GM21825 (cell line): ENCODE measurements around the gene CACNA1I.

ENCODE experiments used
- ATAC-seq: cut with Tn5 transposase; IDR thresholded peaks from one replicate; pipeline ENCODE4 v1.9.1; 2021; ENCODE audit warnings: mild to moderate bottlenecking, moderate library complexity; ENCODE audit not compliant: unreplicated experiment

The CACNA1I gene

DNA sequence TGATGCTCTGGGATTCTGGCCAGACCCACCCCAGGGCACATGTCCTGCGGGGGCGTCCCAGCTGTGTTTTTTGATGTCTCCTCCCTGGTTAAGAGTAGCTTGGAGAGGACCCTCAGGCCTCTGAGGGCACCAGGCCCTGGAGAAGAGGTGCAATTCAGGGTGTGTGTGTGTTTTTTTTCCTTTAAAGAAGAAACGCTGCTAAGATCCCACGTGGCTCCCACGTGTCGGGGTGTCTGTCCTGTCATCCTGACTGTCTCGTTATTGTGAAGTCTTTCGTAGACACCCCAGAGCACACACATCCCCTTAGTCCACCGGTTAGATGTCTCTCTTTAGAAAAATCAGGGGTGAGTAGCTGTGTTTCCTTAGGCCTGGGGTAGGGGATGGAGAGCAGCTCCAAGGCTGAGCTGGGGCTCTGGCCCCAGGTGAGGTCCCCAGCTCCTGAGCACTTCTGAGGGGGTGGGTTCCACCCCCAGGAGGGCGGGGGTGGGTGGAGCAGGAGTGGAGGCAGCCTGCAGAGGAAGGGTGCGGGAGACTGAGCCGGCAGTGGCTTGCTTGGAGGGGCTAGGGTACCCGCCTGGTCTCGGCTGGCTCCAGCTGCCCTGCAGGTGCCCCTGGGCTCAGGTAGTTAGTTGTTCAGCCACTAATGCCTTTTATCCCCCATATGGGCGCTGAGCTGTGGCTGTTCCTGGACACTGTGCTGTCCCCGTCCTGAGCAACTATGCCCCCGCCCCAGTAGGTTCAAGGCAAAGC is 116.4 kb downstream of the CACNA1I start:
- no peak for ATAC-seq

GRCh38 chr22:39688186-39688785 is 117.7 kb downstream of the CACNA1I start:
- no peak for ATAC-seq

GRCh38 chr22:39689421-39689820 is 118.9 kb downstream of the CACNA1I start:
- ATAC-seq = no peak

DNA sequence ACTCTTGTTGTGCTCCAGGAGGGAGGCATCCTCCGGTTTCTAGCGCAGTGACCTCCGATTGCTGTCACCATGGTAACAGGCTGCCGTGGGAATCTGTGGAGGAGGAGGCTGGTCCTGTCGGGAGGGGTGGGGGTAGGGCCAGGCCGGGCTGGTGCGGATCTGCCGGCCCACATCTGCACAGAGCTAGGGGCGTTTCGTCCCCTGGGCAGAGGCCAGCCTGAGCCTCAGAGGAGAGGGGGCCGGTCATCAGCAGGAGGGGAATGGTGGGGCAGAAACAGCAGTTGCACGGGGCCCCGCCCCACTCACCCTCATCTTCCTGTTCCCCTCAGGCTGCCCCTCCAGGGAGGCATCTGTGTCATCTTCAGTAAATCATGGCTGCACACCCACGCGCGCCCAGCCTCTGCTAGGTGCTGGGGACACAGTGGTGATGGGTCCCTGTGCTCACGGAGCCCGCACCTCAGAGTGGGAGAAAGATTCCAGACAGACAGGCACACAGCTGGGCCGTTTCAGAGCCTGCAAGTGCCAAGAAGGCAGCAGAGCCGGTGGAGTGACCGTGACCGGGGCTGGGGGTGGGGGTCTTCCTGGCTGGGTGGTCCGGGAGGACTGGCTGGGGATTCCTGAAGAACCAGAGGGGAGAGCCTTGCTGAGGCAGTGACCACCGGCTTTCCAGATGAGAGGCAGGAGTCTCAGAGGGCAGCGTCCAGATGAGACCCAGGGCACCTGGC is 120.5 kb downstream of the CACNA1I start:
- ATAC-seq = no peak

- ATAC-seq = no peak
These were observed 123.5 kb downstream of the CACNA1I start for GRCh38 chr22:39693943-39694500.

- no peak for ATAC-seq
These were observed 127.4 kb downstream of the CACNA1I start for GRCh38 chr22:39697790-39698430.

GRCh38 chr22:39699631-39700360 is 129.2 kb downstream of the CACNA1I start:
- ATAC-seq = no peak

DNA sequence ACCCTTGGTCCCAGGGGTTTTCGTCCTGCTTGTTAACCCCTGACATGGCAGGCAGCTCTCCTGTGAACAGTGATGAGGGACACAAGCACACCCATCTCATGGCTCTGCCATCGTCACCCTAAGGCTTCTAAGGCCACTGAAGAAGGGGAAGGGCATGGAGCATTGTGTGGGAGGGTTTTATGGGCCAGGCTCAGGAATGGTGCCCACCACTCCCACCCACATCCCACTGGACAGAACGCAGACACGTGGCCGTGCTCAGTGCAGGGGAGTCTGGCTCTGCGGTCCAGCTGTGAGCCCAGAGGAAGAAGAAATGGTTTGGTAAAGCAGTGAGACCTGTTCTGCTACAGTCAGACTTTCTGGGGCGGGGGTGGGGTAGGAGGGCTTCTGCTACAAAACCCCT is 130.0 kb downstream of the CACNA1I start:
- no peak for ATAC-seq

GRCh38 chr22:39703091-39703490 is 132.5 kb downstream of the CACNA1I start:
- ATAC-seq = no peak

- no peak for ATAC-seq
These were observed 133.5 kb downstream of the CACNA1I start for GRCh38 chr22:39703928-39704639.

- no peak for ATAC-seq
These were observed 134.8 kb downstream of the CACNA1I start for GRCh38 chr22:39705386-39705785.

GRCh38 chr22:39706376-39707140 is 136.0 kb downstream of the CACNA1I start:
- ATAC-seq = no peak

DNA sequence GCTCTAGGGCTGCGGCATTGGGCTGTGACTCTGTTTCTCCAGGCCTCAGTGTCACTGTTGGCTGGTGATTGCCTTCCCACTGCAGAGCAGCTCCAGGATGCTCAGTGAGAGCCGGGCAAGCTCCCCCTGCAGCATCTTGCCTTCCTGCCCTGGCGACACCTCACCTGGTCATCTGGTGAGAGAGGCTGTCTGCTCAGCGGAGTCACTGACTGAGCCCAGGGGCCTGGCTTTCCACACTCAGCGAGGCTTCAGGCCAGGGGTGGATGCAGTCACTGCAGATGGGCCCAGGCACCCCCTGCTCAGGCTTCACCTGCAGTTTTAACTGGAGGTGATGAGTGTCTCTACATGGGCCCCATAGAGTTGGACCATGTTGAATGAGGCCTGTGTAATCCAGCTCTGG is 136.8 kb downstream of the CACNA1I start:
- no peak for ATAC-seq

GRCh38 chr22:39707816-39708215 is 137.3 kb downstream of the CACNA1I start:
- no peak for ATAC-seq

GRCh38 chr22:39710380-39711150 is 140.0 kb downstream of the CACNA1I start:
- ATAC-seq = no peak

- no peak for ATAC-seq
These were observed 141.5 kb downstream of the CACNA1I start for GRCh38 chr22:39712081-39712480.

- no peak for ATAC-seq
These were observed 142.4 kb downstream of the CACNA1I start for GRCh38 chr22:39712751-39713525.
